Kidney epithelial cell (primary cell): Measurements from ENCODE around the gene MRGPRD. TPM values are rescaled to one million over a fixed set of nuclear protein-coding genes. Genes with fewer than 3 reads are reported as not detected.
A peak's percentile ranks its signal among the peaks of the same experiment; 100 is the strongest.
"Not testable (repeated sequence)": the region's sequence is repeated elsewhere in the genome, so short reads cannot be mapped to it uniquely, and the experiment has no call there.

ENCODE experiments used
- DNase-seq: peaks from one replicate; pipeline ENCODE4 v3.0.0-alpha.2; 2010; ENCODE audit warnings: low read depth
- H3K27me3 ChIP-seq: 2 replicates; pipeline ENCODE4 v1.6.0; 2011; ENCODE audit warnings: low read length; ENCODE audit not compliant: control insufficient read depth, insufficient read depth
- H3K36me3 ChIP-seq: 2 replicates; pipeline ENCODE4 v1.5.1; 2011; ENCODE audit warnings: low read length; ENCODE audit not compliant: control insufficient read depth, insufficient read depth
- H3K4me3 ChIP-seq: 2 replicates; pipeline ENCODE4 v1.5.1; 2011; ENCODE audit warnings: low read depth, mild to moderate bottlenecking, control low read depth, low read length
- CTCF ChIP-seq: IDR thresholded peaks from 2 replicates; pipeline ENCODE4 v1.5.1; 2011; ENCODE audit warnings: mild to moderate bottlenecking, moderate library complexity, low read length, control low read depth, inconsistent platforms; ENCODE audit not compliant: insufficient read depth, poor library complexity, severe bottlenecking
- total RNA-seq: library from RNA; depleted of rRNA; stranded (reverse); fragments of >200 nt; gene quantifications from 2 replicates; pipeline ENCODE4 v1.2.3, GENCODE V29; 2015

Gene MRGPRD
- total RNA-seq, 1 donor from 2014 or later: not detected

GRCh38 chr11:69000831-69001242 lies 20.1 kb upstream of the MRGPRD start:
- Histone ChIP-seq H3K4me3 (no peak overlapping the region), H3K36me3 (no peaks in the 10 kb centered on the region), H3K27me3 (peaks cover 3% of the 10 kb centered on the region)
- DNase-seq: no peak
- peak; percentile 40 for TF ChIP-seq CTCF

- Histone ChIP-seq H3K27me3 (peaks cover 3% of the 10 kb centered on the region), H3K36me3 (no peaks in the 10 kb centered on the region), H3K4me3 (no peak overlapping the region)
- no peak for DNase-seq
- no peak for TF ChIP-seq CTCF
Measured at GRCh38 chr11:69000391-69000790, 19.6 kb upstream of the MRGPRD start.

- DNase-seq, H3K4me3 ChIP-seq, H3K36me3 ChIP-seq, H3K27me3 ChIP-seq: not testable (repeated sequence)
Measured at GRCh38 chr11:68999748-69000355, 19.1 kb upstream of the MRGPRD start.

GRCh38 chr11:68999093-68999747 lies 18.4 kb upstream of the MRGPRD start:
- Histone ChIP-seq H3K4me3 (no peak overlapping the region), H3K36me3 (no peaks in the 10 kb centered on the region), H3K27me3 (peaks cover 3% of the 10 kb centered on the region)
- no peak for TF ChIP-seq CTCF
- no peak for DNase-seq

GRCh38 chr11:68998390-68998911 lies 17.7 kb upstream of the MRGPRD start:
- Histone ChIP-seq H3K4me3 (no peak overlapping the region), H3K36me3 (no peaks in the 10 kb centered on the region), H3K27me3 (peaks cover 3% of the 10 kb centered on the region)
- no peak for TF ChIP-seq CTCF
- DNase-seq: no peak

GRCh38 chr11:68997995-68998348 lies 17.2 kb upstream of the MRGPRD start:
- H3K27me3 ChIP-seq: peaks cover 3% of the 10 kb centered on the region
- no peak for TF ChIP-seq CTCF
- no peak overlapping the region for H3K4me3 ChIP-seq
- no peaks in the 10 kb centered on the region for H3K36me3 ChIP-seq
- no peak for DNase-seq
